GM21825 (cell line): Measurements from ENCODE around the gene CCL17.
A peak's percentile ranks its signal among the peaks of the same experiment; 100 is the strongest.
"Not testable (repeated sequence)": the region's sequence is repeated elsewhere in the genome, so short reads cannot be mapped to it uniquely, and the experiment has no call there.

Experiments used
- ATAC-seq: cut with Tn5 transposase; IDR thresholded peaks from one replicate; pipeline ENCODE4 v1.9.1; 2021; ENCODE audit warnings: mild to moderate bottlenecking, moderate library complexity; ENCODE audit not compliant: unreplicated experiment

Gene CCL17

DNA sequence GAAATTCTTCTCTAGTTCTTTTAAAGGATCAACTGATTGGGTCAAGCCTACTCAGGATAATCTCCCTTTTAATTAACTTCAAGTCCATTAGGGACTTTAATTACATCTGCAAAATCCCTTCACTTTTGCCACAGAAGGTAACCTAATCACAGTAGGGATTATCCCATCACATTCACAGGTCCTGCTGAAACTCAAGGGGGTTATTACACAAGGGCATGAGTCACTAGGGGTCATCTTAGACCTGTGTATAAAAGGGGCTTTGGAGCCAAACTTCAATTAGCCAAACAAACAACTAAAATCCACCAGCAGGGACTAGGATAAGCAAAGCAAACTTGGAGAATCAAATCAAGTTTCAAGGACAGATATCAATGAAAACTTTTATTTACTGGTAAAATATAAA lies 23.3 kb downstream of the CCL17 start:
- no peak for ATAC-seq

- no peak for ATAC-seq
Observed at GRCh38 chr16:57430955-57431354, 26.4 kb downstream of the CCL17 start.

DNA sequence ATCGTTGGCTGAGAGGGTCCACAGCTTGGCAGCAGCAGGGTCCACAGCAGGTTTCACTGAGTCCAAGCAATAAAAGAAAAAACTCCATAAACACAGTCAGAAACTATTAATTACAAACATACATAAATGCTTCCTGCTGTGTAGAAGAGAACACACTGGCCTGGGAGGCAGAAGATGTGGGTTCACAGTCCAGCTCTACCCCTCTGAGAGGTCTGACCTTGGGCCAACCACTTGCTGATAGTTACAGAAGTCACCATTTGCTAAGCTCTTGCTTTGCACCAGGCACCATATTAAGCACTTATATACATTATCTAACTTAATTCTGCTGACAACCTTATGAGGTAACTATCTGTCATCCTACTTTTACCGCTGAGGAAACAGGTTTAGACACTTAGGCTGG lies 27.9 kb downstream of the CCL17 start:
- ATAC-seq, result no peak

- no peak for ATAC-seq
Observed at GRCh38 chr16:57432989-57433388, 28.4 kb downstream of the CCL17 start.

DNA sequence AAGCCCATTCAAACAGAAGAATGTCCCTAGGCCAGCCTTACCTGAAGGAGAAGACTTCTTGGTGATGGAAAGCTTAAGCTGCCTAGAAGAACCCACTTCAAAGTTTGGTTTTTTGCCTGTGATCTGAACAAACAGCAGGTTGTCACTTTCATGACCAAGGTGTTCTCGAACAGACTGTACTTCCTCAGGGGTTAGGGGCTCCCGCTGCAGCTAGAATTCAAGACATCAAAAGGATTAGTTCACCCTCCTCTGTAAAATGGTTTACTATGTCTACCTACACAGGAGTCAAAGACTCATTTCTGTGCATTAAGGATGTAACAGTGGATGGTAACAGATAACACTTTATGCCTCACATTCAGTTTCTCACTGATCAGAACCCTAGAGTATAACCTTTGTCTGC lies 29.4 kb downstream of the CCL17 start:
- ATAC-seq, result no peak

GRCh38 chr16:57435838-57436237 lies 31.3 kb downstream of the CCL17 start:
- no peak for ATAC-seq

- not testable (repeated sequence) for ATAC-seq
Observed at GRCh38 chr16:57439947-57440346, 35.4 kb downstream of the CCL17 start.

DNA sequence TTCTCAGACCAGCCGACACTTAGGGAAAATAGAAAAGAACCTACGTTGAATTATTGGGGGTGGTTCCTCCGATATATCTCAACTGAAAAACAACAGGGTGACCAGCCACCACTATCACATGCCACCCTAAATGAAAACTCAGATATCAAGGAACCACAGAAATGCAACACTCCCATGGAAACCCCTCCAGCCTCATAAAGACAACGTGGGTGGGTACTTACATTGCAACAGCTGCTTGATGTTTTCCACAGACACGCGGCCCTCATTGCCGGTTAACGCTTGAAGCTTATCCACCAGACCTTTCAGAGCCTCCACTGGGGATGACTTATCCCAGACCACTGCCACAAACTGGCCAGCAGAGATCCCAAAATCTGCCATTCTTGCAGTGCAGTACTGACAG lies 36.0 kb downstream of the CCL17 start:
- not testable (repeated sequence) for ATAC-seq

DNA sequence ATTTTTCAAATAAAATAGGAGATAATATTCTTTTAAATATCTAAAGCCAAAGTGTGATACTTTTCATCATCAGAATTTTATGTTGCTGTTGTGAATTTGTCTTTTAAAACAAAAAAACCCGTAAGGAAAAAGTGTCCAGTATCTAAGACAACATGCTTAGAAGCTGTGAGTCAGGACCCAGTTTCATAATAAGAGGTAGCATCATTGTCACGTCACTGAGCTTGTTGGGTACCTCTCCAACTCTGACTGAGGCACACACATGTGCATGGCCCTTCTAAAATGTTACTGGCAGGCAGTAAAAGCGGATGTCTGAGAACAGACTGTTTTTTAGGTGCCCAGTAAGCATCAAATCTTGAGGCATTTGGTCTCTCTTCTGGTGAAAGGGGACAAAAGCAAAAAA lies 40.1 kb downstream of the CCL17 start:
- ATAC-seq, result no peak

- no peak for ATAC-seq
Observed at GRCh38 chr16:57445510-57445909, 40.9 kb downstream of the CCL17 start.

GRCh38 chr16:57446531-57447185 lies 42.1 kb downstream of the CCL17 start:
- peak; percentile 22 for ATAC-seq

- ATAC-seq, result peak; percentile 98
Observed at GRCh38 chr16:57447186-57447962, 42.8 kb downstream of the CCL17 start, which contains the start of the genes CIAPIN1 and COQ9. Gene CIAPIN1 (minus strand): TSS chr16:57447385. CDS start chr16:57440928, 6,457 bp downstream. Gene COQ9 (plus strand): TSS chr16:57447479. CDS start chr16:57447506, 27 bp downstream.

DNA sequence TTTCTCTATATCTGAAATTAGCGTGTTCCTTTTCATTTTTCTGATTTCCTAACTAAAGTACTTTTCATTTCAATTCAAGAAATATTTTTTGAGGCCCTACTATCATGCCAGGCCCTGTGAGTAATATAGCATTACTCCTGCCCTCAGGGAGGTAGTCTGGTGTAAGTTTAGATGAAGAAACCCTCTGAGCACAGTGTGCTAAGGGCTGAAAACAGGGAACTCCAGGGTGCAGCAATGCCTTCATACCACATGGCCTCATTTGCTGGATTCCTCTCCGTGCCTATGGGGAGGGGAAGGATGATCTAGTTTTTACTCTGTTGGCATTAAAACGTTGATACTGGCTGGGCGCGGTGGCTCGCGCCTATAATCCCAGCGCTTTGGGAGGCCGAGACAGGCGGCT lies 47.5 kb downstream of the CCL17 start:
- ATAC-seq, result no peak

GRCh38 chr16:57462209-57462977 lies 57.8 kb downstream of the CCL17 start, which contains the start of gene POLR2C:
Gene POLR2C (plus strand): TSS chr16:57462679. CDS start chr16:57462725, 46 bp downstream.
- ATAC-seq, result peak; percentile 87

GRCh38 chr16:57462978-57463362 lies 58.4 kb downstream of the CCL17 start:
- no peak for ATAC-seq

DNA sequence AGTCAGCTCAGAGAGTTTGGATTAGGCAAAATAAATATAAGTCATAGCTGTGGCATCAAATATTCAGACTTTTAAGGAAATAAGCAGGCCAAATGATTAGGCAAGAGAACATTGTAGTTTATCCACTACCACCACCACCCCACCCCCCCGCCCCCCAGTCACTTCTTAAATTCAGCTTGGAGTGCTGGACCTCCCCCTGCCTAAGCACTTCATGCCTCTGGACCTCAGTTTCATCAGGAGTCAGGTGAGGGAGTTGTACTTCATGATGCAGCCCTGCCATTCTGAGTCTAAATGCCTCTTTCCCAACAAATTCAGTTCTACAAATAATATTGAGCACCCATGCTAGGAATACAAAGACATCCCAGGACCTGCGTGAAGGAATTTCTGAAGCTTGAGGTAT lies 60.0 kb downstream of the CCL17 start:
- no peak for ATAC-seq
